A673 (cell line): Measurements from ENCODE around the gene EPB41. TPM values are rescaled to one million over a fixed set of nuclear protein-coding genes. Genes with fewer than 3 reads are reported as not detected.

Experiments used
- BruUV-seq: library from RNA; stranded (reverse); fragments of 400-500 nt; replicated peaks from 2 replicates; lab custom pipeline; 2021; lab: Mats Ljungman, UMichigan
- CTCF ChIA-PET: fragments of 300-600 bp; sonication (Branson Sonifier 250); formaldehyde crosslinking; loops from one replicate; lab custom pipeline; 2022; ENCODE audit warnings: antibody characterized with exemption; lab: Charles Lee
- POLR2A ChIA-PET: fragments of 300-600 bp; sonication (Branson Sonifier 250); formaldehyde crosslinking; loops from one replicate; lab custom pipeline; 2022; ENCODE audit warnings: antibody characterized with exemption; ENCODE audit not compliant: low non-redundant PET; lab: Charles Lee
- DNase-seq: peaks from one replicate; pipeline ENCODE4 v3.0.0-alpha.2; 2015; ENCODE audit warnings: low spot score
- H3K27ac ChIP-seq: fragments of 200-600 bp; sonication (generic); 2 replicates; pipeline ENCODE4 v1.5.1; 2016; ENCODE audit warnings: mixed run types, low read depth, mild to moderate bottlenecking, mixed read lengths, antibody characterized with exemption, low read length; ENCODE audit not compliant: poor library complexity, severe bottlenecking
- H3K27me3 ChIP-seq: fragments of 200-600 bp; sonication (generic); replicated peaks from 2 replicates; pipeline ENCODE4 v1.6.1; 2017; ENCODE audit warnings: mixed run types, low read depth, mild to moderate bottlenecking, mixed read lengths, antibody characterized with exemption, low read length; ENCODE audit not compliant: insufficient read depth, poor library complexity
- H3K36me3 ChIP-seq: fragments of 200-600 bp; sonication (generic); 2 replicates; pipeline ENCODE4 v1.6.1; 2016; ENCODE audit warnings: mixed run types, mild to moderate bottlenecking, mixed read lengths, antibody characterized with exemption, low read length; ENCODE audit not compliant: insufficient read depth, poor library complexity, severe bottlenecking
- H3K4me1 ChIP-seq: fragments of 200-600 bp; sonication (generic); 2 replicates; pipeline ENCODE4 v1.6.1; 2017; ENCODE audit warnings: mixed run types, mild to moderate bottlenecking, mixed read lengths, antibody characterized with exemption, low read length; ENCODE audit not compliant: insufficient read depth, poor library complexity, severe bottlenecking
- H3K4me3 ChIP-seq: fragments of 200-600 bp; sonication (generic); 2 replicates; pipeline ENCODE4 v1.5.1; 2016; ENCODE audit warnings: low read depth, mixed run types, mild to moderate bottlenecking, mixed read lengths, low read length; ENCODE audit not compliant: poor library complexity, severe bottlenecking
- H3K9me3 ChIP-seq: fragments of 200-600 bp; sonication (generic); 2 replicates; pipeline ENCODE4 v1.6.1; 2016; ENCODE audit warnings: mixed run types, low read depth, mild to moderate bottlenecking, mixed read lengths, antibody characterized with exemption, low read length; ENCODE audit not compliant: poor library complexity, severe bottlenecking
- CTCF ChIP-seq: fragments of 300-800, 200-600 bp; sonication (generic); conservative IDR thresholded peaks from 2 replicates; pipeline ENCODE4 v1.5.1; 2017; ENCODE audit warnings: low read depth, mild to moderate bottlenecking, antibody characterized with exemption, low read length, moderate library complexity, mixed read lengths
- EZH2 ChIP-seq: fragments of 200-600 bp; sonication (generic); IDR thresholded peaks from 2 replicates; pipeline ENCODE4 v1.6.1; 2017; ENCODE audit warnings: borderline replicate concordance, low read depth, mild to moderate bottlenecking, mixed read lengths, antibody characterized with exemption, low read length; ENCODE audit not compliant: poor library complexity, severe bottlenecking
- intact Hi-C: fragments of 100-400 bp; cut with micrococcal nuclease; formaldehyde crosslinking; loops from one replicate; pipeline ENCODE4 v1.10.0; 2022; ENCODE audit not compliant: unreplicated experiment
- total RNA-seq: library from RNA; stranded (reverse); gene quantifications from 2 replicates; pipeline ENCODE4 v1.2.3, GENCODE V29; 2021

The EPB41 gene
- total RNA-seq, 1 experiment from 2014 or later = 337 TPM

- H3K27me3 ChIP-seq = no peaks in the 10 kb centered on the region
- POLR2A ChIA-PET = interaction anchor here (0.7 kb wide), 1 partner anchor 248 kb away, joined by 3 read pairs; no protein-coding TSS in a partner anchor
- no peaks in the 10 kb centered on the region for H3K36me3 ChIP-seq
- no peak for TF ChIP-seq EZH2
- peak; percentile 94 for TF ChIP-seq CTCF
- peaks cover 3% of the 10 kb centered on the region for H3K4me1 ChIP-seq
- DNase-seq = peak; percentile 85
- intact Hi-C loops = loop anchor here (1.0 to 10.0 kb wide), 4 partner anchors 92 to 522 kb away; no protein-coding TSS in a partner anchor
- BruUV-seq = no TSS peak
- no peak overlapping the region for H3K4me3 ChIP-seq
- no peaks in the 10 kb centered on the region for H3K9me3 ChIP-seq
- H3K27ac ChIP-seq = no peak overlapping the region
- CTCF ChIA-PET = interaction anchor here (0.5 to 3.7 kb wide), 21 partner anchors 8 to 1269 kb away, joined by 3 to 55 read pairs (median 4); partner anchors contain the start of gene TAF12
Measured at GRCh38 chr1:28877132-28877781, 37.1 kb upstream of the EPB41 start.

GRCh38 chr1:28878796-28879195, 35.6 kb upstream of the EPB41 start:
- no peak overlapping the region for H3K27ac ChIP-seq
- no peak overlapping the region for H3K4me3 ChIP-seq
- no peak for DNase-seq
- no peaks in the 10 kb centered on the region for H3K9me3 ChIP-seq
- intact Hi-C loops = loop anchor here (5.0 to 10.0 kb wide), 2 partner anchors 226 to 524 kb away; no protein-coding TSS in a partner anchor
- H3K27me3 ChIP-seq = no peaks in the 10 kb centered on the region
- TF ChIP-seq CTCF (no peak), EZH2 (no peak)
- H3K4me1 ChIP-seq = peaks cover 15% of the 10 kb centered on the region
- CTCF ChIA-PET = interaction anchor here (0.6 to 3.7 kb wide), 3 partner anchors 94 to 321 kb away, joined by 3 to 55 read pairs (median 4); no protein-coding TSS in a partner anchor
- POLR2A ChIA-PET = no interaction called here
- no TSS peak for BruUV-seq
- no peaks in the 10 kb centered on the region for H3K36me3 ChIP-seq

- Histone ChIP-seq H3K4me3 (no peak overlapping the region), H3K4me1 (peaks cover 46% of the 10 kb centered on the region), H3K9me3 (no peaks in the 10 kb centered on the region), H3K27me3 (no peaks in the 10 kb centered on the region), H3K27ac (peak overlapping the region; percentile 15), H3K36me3 (no peaks in the 10 kb centered on the region)
- peak; percentile 96 for DNase-seq
- no TSS peak for BruUV-seq
- intact Hi-C loops = loop anchor here (1.0 to 5.0 kb wide), 3 partner anchors 151 to 321 kb away; partner anchors contain the start of gene TMEM200B
- CTCF ChIA-PET = interaction anchor here (0.5 to 1.2 kb wide), 22 partner anchors 32 to 1007 kb away, joined by 3 to 50 read pairs (median 6); partner anchors contain the start of genes EPB41, SRSF4 and TMEM200B
- POLR2A ChIA-PET = interaction anchor here (0.6 kb wide), 1 partner anchor 108 kb away, joined by 14 read pairs; no protein-coding TSS in a partner anchor
- TF ChIP-seq CTCF (peak; percentile 97), EZH2 (no peak)
Measured at GRCh38 chr1:28882009-28882628, 32.2 kb upstream of the EPB41 start.
